Psoas muscle (tissue), 8 donors: ENCODE data around the gene ASTL. TPM values are rescaled to one million over a fixed set of nuclear protein-coding genes. Genes with fewer than 3 reads are reported as not detected.

Experiments
- ATAC-seq, 4 donors: fragments of 200-7000 bp; cut with Tn5 transposase; one replicate each; pipeline ENCODE4 v1.9.1; 2020; ENCODE audit warnings: moderate library complexity in 3 of 4, mild to moderate bottlenecking in 2 of 4
- DNase-seq, 2 donors: peaks; one replicate each; pipeline ENCODE4 v3.0.0-alpha.2; 2020
- H3K27ac ChIP-seq: fragments of 200-600 bp; one replicate; pipeline ENCODE4 v1.8.0; 2022
- H3K27me3 ChIP-seq, 3 donors: fragments of 200-600 bp in 1 of 3; one replicate each; pipeline versions ENCODE4 v1.6.1 to v1.8.0; 2013 to 2022; ENCODE audit warnings: low read length in 2 of 3, mild to moderate bottlenecking in 2 of 3, moderate library complexity in 1 of 3; ENCODE audit not compliant: insufficient read depth in 3 of 3
- H3K36me3 ChIP-seq, 2 donors: fragments of 200-600 bp in 1 of 2; one replicate each; pipeline versions ENCODE4 v1.6.1 to v1.8.0; 2013 to 2022; ENCODE audit warnings: low read depth in 1 of 2, mild to moderate bottlenecking in 1 of 2, moderate library complexity in 1 of 2; ENCODE audit not compliant: insufficient read depth in 1 of 2
- H3K4me1 ChIP-seq: fragments of 200-600 bp; one replicate; pipeline ENCODE4 v1.8.0; 2022
- H3K4me3 ChIP-seq: fragments of 200-600 bp; one replicate; pipeline ENCODE4 v1.8.0; 2022; ENCODE audit warnings: mild to moderate bottlenecking
- H3K9me3 ChIP-seq: fragments of 200-600 bp; one replicate; pipeline ENCODE4 v1.8.0; 2022
- CTCF ChIP-seq: fragments of 200-600 bp; IDR thresholded peaks from one replicate; pipeline ENCODE4 v1.8.0; 2022; ENCODE audit warnings: antibody characterized with exemption
- WGBS, 3 donors: extraction: QIAGEN DNeasy Blood & Tissue Kit; methylation state at CpG; one replicate each; pipeline versions ENCODE4 v1.1.6 to v1.1.7; 2013; 5-methylcytosine and 5-hydroxymethylcytosine counted together
- intact Hi-C, 2 donors: fragments of 100-400 bp; cut with DNase I; formaldehyde crosslinking; loops; one replicate each; pipeline versions ENCODE4 v1.11.0 to v1.14.2; 2022
- polyA plus RNA-seq, 3 donors: library from polyadenylated mRNA; stranded (reverse); fragments of 200-250 nt; gene quantifications; one replicate each; pipeline ENCODE4 v1.2.3, GENCODE V29; 2013
- total RNA-seq, 4 donors: library from RNA; stranded (reverse); fragmentation: NEBNext Ultra II Directional in 2 of 4; extraction: Animal tissue kit (Norgen Biotek cat#: 25700) in 2 of 4; gene quantifications; one replicate each; pipeline versions ENCODE4 v1.2.1 to v1.2.4, GENCODE V29; 2021 to 2023
- donor health status: healthy with polysubstance abuse.
- donor health status: DM: no; HTN: no; CAD: no; lungs with moderate emphysema.
- donor health status: Bipolar disorder and iron deficiency.
- donor health status: healthy.
- donor health status: DM: yes; HTN: yes; CAD: no.
- donor health status: DM: no; HTN: no; CAD: no.
- donor health status: DM: no; HTN: no; CAD: no.
- donor health status: DM: yes; HTN: yes; CAD: no.

Gene ASTL
- total and polyA plus RNA-seq, 7 donors, result 0.03 TPM; not detected in 6

- no peak for DNase-seq
- intact Hi-C loops, result no loop called here
- H3K9me3 ChIP-seq, result peaks cover 4% of the 10 kb centered on the region
- TF ChIP-seq CTCF, result no peak
- no peak for ATAC-seq
- H3K27me3 ChIP-seq, result no peaks in the 10 kb centered on the region
- H3K27ac ChIP-seq, result no peak overlapping the region
- no peak overlapping the region for H3K4me3 ChIP-seq
- H3K4me1 ChIP-seq, result no peaks in the 10 kb centered on the region
- 91 to 96% (median 94%) methylated on average over 3 of the region's 3 CpGs for WGBS, 3 donors
- H3K36me3 ChIP-seq, result no peaks in the 10 kb centered on the region
Measured at GRCh38 chr2:96105152-96105915, 33.0 kb downstream of the ASTL start.

GRCh38 chr2:96104487-96104861 lies 33.8 kb downstream of the ASTL start:
- Histone ChIP-seq H3K4me3 (no peak overlapping the region), H3K27ac (no peak overlapping the region), H3K4me1 (no peaks in the 10 kb centered on the region), H3K36me3 (no peaks in the 10 kb centered on the region), H3K27me3 (no peaks in the 10 kb centered on the region), H3K9me3 (peaks cover 4% of the 10 kb centered on the region)
- no peak for TF ChIP-seq CTCF
- intact Hi-C loops, result no loop called here
- WGBS, 3 donors, result 90 to 93% (median 91%) methylated on average over 6 of the region's 6 CpGs
- DNase-seq (no peak), ATAC-seq (no peak)

- no peak overlapping the region for H3K27ac ChIP-seq
- H3K36me3 ChIP-seq, result no peaks in the 10 kb centered on the region
- intact Hi-C loops, result no loop called here
- H3K9me3 ChIP-seq, result peaks cover 4% of the 10 kb centered on the region
- no peak for DNase-seq
- H3K4me1 ChIP-seq, result peaks cover 3% of the 10 kb centered on the region
- no peaks in the 10 kb centered on the region for H3K27me3 ChIP-seq
- H3K4me3 ChIP-seq, result no peak overlapping the region
- ATAC-seq, result no peak
- 39 to 61% (median 42%) methylated on average over 5 to 6 of the region's 6 CpGs for WGBS, 3 donors
- no peak for TF ChIP-seq CTCF
Measured at GRCh38 chr2:96103761-96104486, 34.4 kb downstream of the ASTL start.

- TF ChIP-seq CTCF, result no peak
- Histone ChIP-seq H3K36me3 (no peaks in the 10 kb centered on the region), H3K4me1 (peaks cover 8% of the 10 kb centered on the region), H3K27me3 (no peaks in the 10 kb centered on the region), H3K4me3 (no peak overlapping the region), H3K9me3 (peaks cover 4% of the 10 kb centered on the region), H3K27ac (no peak overlapping the region)
- ATAC-seq, result no peak
- intact Hi-C loops, result no loop called here
- no peak for DNase-seq
- 84 to 89% (median 87%) methylated on average over 8 of the region's 8 CpGs for WGBS, 3 donors
Measured at GRCh38 chr2:96103187-96103601, 35.1 kb downstream of the ASTL start.
